GM18861 (cell line): Measurements from ENCODE around the gene OSBPL3.
A peak's percentile ranks its signal among the peaks of the same experiment; 100 is the strongest.

Source experiments
- ATAC-seq: cut with Tn5 transposase; IDR thresholded peaks from one replicate; pipeline ENCODE4 v1.9.1; 2021; ENCODE audit not compliant: unreplicated experiment

OSBPL3 gene

GRCh38 chr7:24899905-24900304 is 80.1 kb downstream of the OSBPL3 start:
- peak; percentile 43 for ATAC-seq

- ATAC-seq: no peak
These were observed 80.8 kb downstream of the OSBPL3 start for GRCh38 chr7:24899161-24899560.

- ATAC-seq: peak; percentile 37
These were observed 81.3 kb downstream of the OSBPL3 start for GRCh38 chr7:24898691-24899090.

GRCh38 chr7:24896031-24896501 is 83.9 kb downstream of the OSBPL3 start:
- ATAC-seq: peak; percentile 45

- no peak for ATAC-seq
These were observed 85.4 kb downstream of the OSBPL3 start for GRCh38 chr7:24894429-24895221.

- no peak for ATAC-seq
These were observed 88.7 kb downstream of the OSBPL3 start for GRCh38 chr7:24891311-24891735.

GRCh38 chr7:24889611-24890010 is 90.4 kb downstream of the OSBPL3 start:
- no peak for ATAC-seq

GRCh38 chr7:24888653-24889052 is 91.3 kb downstream of the OSBPL3 start:
- ATAC-seq: no peak

GRCh38 chr7:24885716-24886115 is 94.3 kb downstream of the OSBPL3 start:
- no peak for ATAC-seq

- no peak for ATAC-seq
These were observed 94.7 kb downstream of the OSBPL3 start for GRCh38 chr7:24885305-24885704.

GRCh38 chr7:24884401-24884800 is 95.6 kb downstream of the OSBPL3 start:
- ATAC-seq: no peak

- no peak for ATAC-seq
These were observed 96.4 kb downstream of the OSBPL3 start for GRCh38 chr7:24883622-24884013.

GRCh38 chr7:24882989-24883621 is 96.9 kb downstream of the OSBPL3 start:
- peak; percentile 40 for ATAC-seq

- no peak for ATAC-seq
These were observed 98.4 kb downstream of the OSBPL3 start for GRCh38 chr7:24881623-24882022.

GRCh38 chr7:24880886-24881285 is 99.1 kb downstream of the OSBPL3 start:
- no peak for ATAC-seq

GRCh38 chr7:24879291-24879690 is 100.7 kb downstream of the OSBPL3 start:
- no peak for ATAC-seq

GRCh38 chr7:24877790-24878311 is 102.1 kb downstream of the OSBPL3 start:
- peak; percentile 86 for ATAC-seq

GRCh38 chr7:24874791-24875190 is 105.2 kb downstream of the OSBPL3 start:
- ATAC-seq: no peak

- no peak for ATAC-seq
These were observed 106.0 kb downstream of the OSBPL3 start for GRCh38 chr7:24873944-24874343.

- no peak for ATAC-seq
These were observed 108.2 kb downstream of the OSBPL3 start for GRCh38 chr7:24871770-24872169.

- no peak for ATAC-seq
These were observed 109.2 kb downstream of the OSBPL3 start for GRCh38 chr7:24870766-24871165.

GRCh38 chr7:24869572-24869971 is 110.4 kb downstream of the OSBPL3 start:
- ATAC-seq: no peak
